K562 (cell line): ENCODE data around the gene SMG6. TPM values are rescaled to one million over a fixed set of nuclear protein-coding genes. Genes with fewer than 3 reads are reported as not detected.

Experiments used
- GTF2A2 ChIP-seq: IDR thresholded peaks from 2 replicates; pipeline ENCODE4 v1.6.1; 2016; ENCODE audit warnings: mild to moderate bottlenecking, missing genetic modification characterization, missing compliant biosample characterization
- HMG20A ChIP-seq: fragments of 450-650 bp; formaldehyde crosslinking; conservative IDR thresholded peaks from 2 replicates; pipeline ENCODE4 v1.4.0; 2020; ENCODE audit warnings: mild to moderate bottlenecking, mixed read lengths
- MAFK ChIP-seq: IDR thresholded peaks from 2 replicates; pipeline ENCODE4 v1.6.1; 2011; ENCODE audit warnings: low read length, improper control_type of control experiment
- MBD1 ChIP-seq: fragments of 250-450 bp; sonication (Bioruptor Pico); IDR thresholded peaks from 2 replicates; pipeline ENCODE4 v1.8.0; 2022; ENCODE audit warnings: inconsistent platforms
- MBD2 ChIP-seq: sonication (generic); IDR thresholded peaks from 2 replicates; pipeline ENCODE4 v1.6.1; 2016; ENCODE audit warnings: low read depth, borderline replicate concordance
- MNT ChIP-seq, 2 experiments: fragments of 450-650 bp; conservative IDR thresholded peaks; 2 replicates each; pipeline ENCODE4 v1.6.1; 2017; ENCODE audit warnings: mild to moderate bottlenecking in 2 of 2, moderate library complexity in 2 of 2
- MTF1 ChIP-seq: fragments of 250-450 bp; sonication (Bioruptor Pico); IDR thresholded peaks from 2 replicates; pipeline ENCODE4 v1.9.0; 2021; ENCODE audit warnings: moderate library complexity, mild to moderate bottlenecking, inconsistent platforms, borderline replicate concordance
- PHB2 ChIP-seq: fragments of 450-650 bp; IDR thresholded peaks from 2 replicates; pipeline ENCODE4 v1.6.1; 2017; ENCODE audit warnings: low read depth
- PHF8 ChIP-seq: fragments of 200-600 bp; sonication (generic); IDR thresholded peaks from 2 replicates; pipeline ENCODE4 v1.6.1; 2012; ENCODE audit warnings: mixed run types, mild to moderate bottlenecking, inconsistent platforms, low read length, moderate library complexity, borderline replicate concordance
- RFX1 ChIP-seq: fragments of 450-650 bp; IDR thresholded peaks from 2 replicates; pipeline ENCODE4 v1.6.1; 2016; ENCODE audit warnings: mild to moderate bottlenecking, moderate library complexity
- SFPQ ChIP-seq: fragments of 200-400 bp; formaldehyde crosslinking; IDR thresholded peaks from 2 replicates; pipeline ENCODE4 v1.6.1; 2017; ENCODE audit warnings: mild to moderate bottlenecking, low read depth, low read length, moderate library complexity
- SIN3A ChIP-seq, 2 experiments: fragments of 150-350 bp in 1 of 2; IDR thresholded peaks; 2 replicates each; pipeline ENCODE4 v1.6.1; 2011 to 2016; ENCODE audit warnings: borderline replicate concordance in 2 of 2, low read depth in 2 of 2, low read length in 2 of 2, mild to moderate bottlenecking in 2 of 2, moderate library complexity in 2 of 2; ENCODE audit not compliant: control insufficient read depth in 1 of 2
- SIRT6 ChIP-seq: IDR thresholded peaks from one replicate; pipeline ENCODE4 v1.6.1; 2012; ENCODE audit warnings: low read depth, mild to moderate bottlenecking, control low read depth, inconsistent platforms, low read length, moderate library complexity
- SMAD1 ChIP-seq: fragments of 150-350 bp; IDR thresholded peaks from 2 replicates; pipeline ENCODE4 v1.6.1; 2014; ENCODE audit warnings: low read length, low read depth; ENCODE audit not compliant: partially characterized antibody
- TBP ChIP-seq: optimal IDR thresholded peaks from 2 replicates; pipeline ENCODE3; 2011; ENCODE audit warnings: low read depth, low read length, improper control_type of control experiment
- ZNF143 ChIP-seq: sonication (generic); formaldehyde crosslinking; IDR thresholded peaks from 2 replicates; pipeline ENCODE4 v1.9.0; 2022; ENCODE audit warnings: mild to moderate bottlenecking, missing genetic modification reagents
- ZNF184 ChIP-seq: sonication (generic); formaldehyde crosslinking; IDR thresholded peaks from 2 replicates; pipeline ENCODE4 v1.5.0; 2020; ENCODE audit warnings: missing genetic modification reagents
- ZNF408 ChIP-seq: fragments of 250-450 bp; sonication (Bioruptor Pico); IDR thresholded peaks from 2 replicates; pipeline ENCODE4 v1.4.0; 2020; ENCODE audit warnings: low read depth, mild to moderate bottlenecking, moderate library complexity
- ZNF507 ChIP-seq: conservative IDR thresholded peaks from 2 replicates; pipeline ENCODE4 v1.6.1; 2017; ENCODE audit warnings: missing genetic modification characterization, missing compliant biosample characterization
- polyA plus RNA-seq, 8 experiments: library from polyadenylated mRNA; depleted of rRNA in 4 of 8; stranded (reverse) in 5 of 8; unstranded in 3 of 8; fragments of >200 nt; fragmentation: Nextera tagmentation in 2 of 8; fragmentation: Illumina TruSeq in 1 of 8; extraction: Ambion mirVana in 2 of 8; extraction: Trizol in 1 of 8; gene quantifications; 2 replicates each; pipeline versions ENCODE4 v1.2.1 to v1.2.3, GENCODE V29; 2011 to 2014; ENCODE audit warnings: inconsistent platforms in 1 of 8, missing spikeins in 1 of 8
- total RNA-seq, 7 experiments: library from RNA; depleted of rRNA in 6 of 7; stranded (reverse); fragments of >200 nt in 6 of 7; fragmentation: Illumina TruSeq in 2 of 7; extraction: Trizol in 2 of 7; gene quantifications; 2 replicates each; pipeline versions ENCODE4 v1.2.1 to v1.2.3, GENCODE V29; 2011 to 2021; ENCODE audit warnings: low replicate concordance in 1 of 7

SMG6 gene
- total and polyA plus RNA-seq, 9 of the 15 experiments (the other 6 are each of a cell fraction or from before 2014, with no cell fraction given): 0.44 to 13.9 (median 6.0) TPM

- TF ChIP-seq ZNF408 (CRISPR knock-in tag): no peak
- peak; percentile 22 for TF ChIP-seq TBP
- peak; percentile 91; the same call in 1 of the 2 replicates for TF ChIP-seq PHF8
- TF ChIP-seq MAFK: no peak
- no peak for TF ChIP-seq GTF2A2 (tag)
- TF ChIP-seq PHB2: no peak
- no peak for TF ChIP-seq MTF1 (CRISPR knock-in tag)
- peak in 1 of 2 experiments; percentile 67; a peak in 1 of 4 replicates for TF ChIP-seq MNT (conservative IDR thresholded peaks at IDR 0.05)
- TF ChIP-seq HMG20A (CRISPR knock-in tag): no peak
- peak in 1 of 2 experiments; percentile 40; a peak in 1 of 4 replicates for TF ChIP-seq SIN3A (IDR thresholded peaks at IDR 0.05; ENCODE audit: borderline replicate concordance in 2 of 2, control insufficient read depth in 1 of 2, low read depth in 2 of 2, low read length in 2 of 2)
- TF ChIP-seq SFPQ: no peak
- no peak for TF ChIP-seq RFX1
- no peak for TF ChIP-seq ZNF507
- no peak for TF ChIP-seq ZNF143 (CRISPR knock-in tag)
- TF ChIP-seq MBD2: no peak; the same call in 1 of the 2 replicates
- TF ChIP-seq ZNF184 (CRISPR knock-in tag): no peak
- TF ChIP-seq SIRT6: no peak
- TF ChIP-seq MBD1 (CRISPR knock-in tag): no peak
- TF ChIP-seq SMAD1: no peak
Observed at GRCh38 chr17:2303204-2304188, at the start of gene SMG6, which contains the start of gene SRR (continued).
